RWPE1 (cell line): ENCODE results near the gene PDSS2.
"Not testable (repeated sequence)": the region's sequence is repeated elsewhere in the genome, so short reads cannot be mapped to it uniquely, and the experiment has no call there.

ENCODE experiments used
- CTCF ChIA-PET: fragments of 350-600 bp; sonication (Branson Sonifier 250); formaldehyde crosslinking; extraction: SDS; loops from one replicate; lab custom pipeline; 2021; lab: Yijun Ruan, JAX
- POLR2A ChIA-PET: fragments of 400-600 bp; formaldehyde crosslinking; extraction: SDS; loops from one replicate; lab custom pipeline; 2020; ENCODE audit warnings: antibody characterized with exemption; ENCODE audit not compliant: low non-redundant PET; lab: Yijun Ruan, JAX
- DNase-seq: peaks from one replicate; pipeline ENCODE4 v3.0.0; 2012; ENCODE audit warnings: low spot score
- H3K27ac ChIP-seq: fragments of 450-650 bp; 2 replicates; pipeline ENCODE4 v1.5.1; 2017
- CTCF ChIP-seq: fragments of 450-650 bp; conservative IDR thresholded peaks from 2 replicates; pipeline ENCODE4 v1.5.1; 2017; ENCODE audit warnings: low read depth, mild to moderate bottlenecking

Gene PDSS2

GRCh38 chr6:107121266-107121665 is 338.1 kb downstream of the PDSS2 start:
- ChIA-PET CTCF (interaction anchor here (0.6 to 0.8 kb wide), 2 partner anchors 479 to 487 kb away, joined by 4 to 5 read pairs; no protein-coding TSS in a partner anchor), POLR2A (no interaction called here)
- no peak overlapping the region for H3K27ac ChIP-seq
- TF ChIP-seq CTCF, result no peak
- DNase-seq, result no peak

- CTCF ChIA-PET, result interaction anchor here (0.6 to 0.7 kb wide), 3 partner anchors 133 to 860 kb away, joined by 4 to 9 read pairs (median 4); no protein-coding TSS in a partner anchor
- POLR2A ChIA-PET, result interaction anchor here (0.6 kb wide), 1 partner anchor 1884 kb away, joined by 6 read pairs; no protein-coding TSS in a partner anchor
- DNase-seq, result no peak
- no peak overlapping the region for H3K27ac ChIP-seq
- TF ChIP-seq CTCF, result no peak
Measured at GRCh38 chr6:107120404-107120803, 339.0 kb downstream of the PDSS2 start.

GRCh38 chr6:107118976-107119375 is 340.4 kb downstream of the PDSS2 start:
- ChIA-PET CTCF (no interaction called here), POLR2A (no interaction called here)
- no peak for DNase-seq
- H3K27ac ChIP-seq, result no peak overlapping the region
- TF ChIP-seq CTCF, result no peak

GRCh38 chr6:107118540-107118939 is 340.8 kb downstream of the PDSS2 start:
- CTCF ChIA-PET, DNase-seq, H3K27ac ChIP-seq, POLR2A ChIA-PET: not testable (repeated sequence)

- DNase-seq, result no peak
- POLR2A ChIA-PET, result no interaction called here
- TF ChIP-seq CTCF, result no peak
- no peak overlapping the region for H3K27ac ChIP-seq
- CTCF ChIA-PET, result no interaction called here
Measured at GRCh38 chr6:107116931-107117330, 342.4 kb downstream of the PDSS2 start.

GRCh38 chr6:107116328-107116892 is 343.0 kb downstream of the PDSS2 start:
- ChIA-PET CTCF (no interaction called here), POLR2A (no interaction called here)
- TF ChIP-seq CTCF, result no peak
- peak overlapping the region; percentile 87 for H3K27ac ChIP-seq
- DNase-seq, result no peak

- TF ChIP-seq CTCF, result no peak
- H3K27ac ChIP-seq, result peak overlapping the region; percentile 87
- ChIA-PET CTCF (interaction anchor here (0.6 to 0.7 kb wide), 2 partner anchors 86 to 531 kb away, joined by 3 to 6 read pairs; no protein-coding TSS in a partner anchor), POLR2A (no interaction called here)
- peak; percentile 35 for DNase-seq
Measured at GRCh38 chr6:107115695-107116327, 343.6 kb downstream of the PDSS2 start.
